Tibial artery (tissue), 4 donors: ENCODE data around the gene MYH14.

Experiments used
- DNase-seq, 2 donors: peaks; one replicate each; pipeline ENCODE4 v3.0.0-alpha.2; 2019
- H3K27ac ChIP-seq, 2 donors: fragments of 200-600 bp; sonication (generic) in 1 of 2; 1 replicate in 1 of 2; 2 replicates in 1 of 2; pipeline ENCODE4 v1.5.1; 2018 to 2019; ENCODE audit warnings: mild to moderate bottlenecking in 1 of 2
- H3K27me3 ChIP-seq, 2 donors: fragments of 200-600 bp; sonication (generic) in 1 of 2; one replicate each; pipeline versions ENCODE4 v1.5.1 to v1.6.0; 2016 to 2019
- H3K36me3 ChIP-seq, 3 donors: fragments of 200-600 bp; sonication (generic) in 2 of 3; one replicate each; pipeline ENCODE4 v1.5.1; 2016 to 2019; ENCODE audit warnings: mild to moderate bottlenecking in 2 of 3
- H3K4me1 ChIP-seq, 4 donors: fragments of 200-600 bp; sonication (generic) in 2 of 4; 1 replicate in 3 of 4; 2 replicates in 1 of 4; pipeline ENCODE4 v1.5.1; 2016 to 2019
- H3K4me3 ChIP-seq, 2 donors: fragments of 200-600 bp; sonication (generic) in 1 of 2; 1 replicate in 1 of 2; 2 replicates in 1 of 2; pipeline ENCODE4 v1.5.1; 2018 to 2019; ENCODE audit warnings: mild to moderate bottlenecking in 2 of 2
- H3K9me3 ChIP-seq, 3 donors: fragments of 200-600 bp; sonication (generic) in 1 of 3; one replicate each; pipeline ENCODE4 v1.5.1; 2016 to 2019
- intact Hi-C: fragments of 100-400 bp; cut with DNase I; formaldehyde crosslinking; loops from one replicate; pipeline ENCODE4 v1.15.0; 2023; ENCODE audit warnings: low total_unique reads
- TF ChIP-seq, protein P1 (sequence below), 2 experiments: fragments of 200-600 bp in 1 of 2; fragments of 450-650 bp in 1 of 2; IDR thresholded peaks; one replicate each; pipeline ENCODE4 v1.5.1; 2017 to 2019; ENCODE audit warnings: antibody characterized with exemption in 2 of 2, mild to moderate bottlenecking in 1 of 2, moderate library complexity in 1 of 2

Gene MYH14

GRCh38 chr19:50205681-50206138, 2.3 kb downstream of the MYH14 start:
- no peak overlapping the region for H3K4me3 ChIP-seq
- peaks cover 0 to 19% (median 9%) of the 10 kb centered on the region in 4 donors for H3K4me1 ChIP-seq
- H3K27me3 ChIP-seq, result peaks cover 0 to 51% of the 10 kb centered on the region in 2 donors
- H3K9me3 ChIP-seq, result no peaks in the 10 kb centered on the region
- no peak overlapping the region for H3K27ac ChIP-seq
- intact Hi-C loops, result no loop called here
- DNase-seq, result no peak
- TF ChIP-seq, protein P1, sequence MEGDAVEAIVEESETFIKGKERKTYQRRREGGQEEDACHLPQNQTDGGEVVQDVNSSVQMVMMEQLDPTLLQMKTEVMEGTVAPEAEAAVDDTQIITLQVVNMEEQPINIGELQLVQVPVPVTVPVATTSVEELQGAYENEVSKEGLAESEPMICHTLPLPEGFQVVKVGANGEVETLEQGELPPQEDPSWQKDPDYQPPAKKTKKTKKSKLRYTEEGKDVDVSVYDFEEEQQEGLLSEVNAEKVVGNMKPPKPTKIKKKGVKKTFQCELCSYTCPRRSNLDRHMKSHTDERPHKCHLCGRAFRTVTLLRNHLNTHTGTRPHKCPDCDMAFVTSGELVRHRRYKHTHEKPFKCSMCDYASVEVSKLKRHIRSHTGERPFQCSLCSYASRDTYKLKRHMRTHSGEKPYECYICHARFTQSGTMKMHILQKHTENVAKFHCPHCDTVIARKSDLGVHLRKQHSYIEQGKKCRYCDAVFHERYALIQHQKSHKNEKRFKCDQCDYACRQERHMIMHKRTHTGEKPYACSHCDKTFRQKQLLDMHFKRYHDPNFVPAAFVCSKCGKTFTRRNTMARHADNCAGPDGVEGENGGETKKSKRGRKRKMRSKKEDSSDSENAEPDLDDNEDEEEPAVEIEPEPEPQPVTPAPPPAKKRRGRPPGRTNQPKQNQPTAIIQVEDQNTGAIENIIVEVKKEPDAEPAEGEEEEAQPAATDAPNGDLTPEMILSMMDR (IDR thresholded peaks at IDR 0.05), result no peak
- H3K36me3 ChIP-seq, result peaks cover 0 to under 1% (median 0%) of the 10 kb centered on the region in 3 donors

DNA sequence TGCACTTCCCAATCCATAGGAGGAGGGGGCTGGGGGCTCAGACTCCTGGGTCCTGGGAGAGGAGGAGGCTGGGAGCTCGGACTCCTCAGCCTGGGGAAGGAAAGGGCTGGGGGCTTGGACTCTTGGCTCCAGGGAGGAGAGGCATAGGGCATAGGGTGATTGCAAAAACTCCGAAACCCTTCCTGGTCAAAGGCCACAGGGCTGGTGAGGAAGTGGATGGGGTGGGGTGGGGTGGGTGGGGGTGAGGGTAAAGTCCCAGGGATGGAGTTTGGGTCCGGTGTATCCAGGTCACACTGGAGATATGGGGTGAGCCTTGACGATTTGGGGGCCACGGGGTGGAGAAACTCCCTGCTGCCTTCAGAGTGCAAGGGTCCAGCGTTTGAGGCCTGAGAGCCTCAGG, 2.8 kb downstream of the MYH14 start:
- TF ChIP-seq, protein P1 (IDR thresholded peaks at IDR 0.05), result no peak

GRCh38 chr19:50207730-50208129, 4.3 kb downstream of the MYH14 start:
- H3K4me3 ChIP-seq, result no peak overlapping the region
- no peak for DNase-seq
- intact Hi-C loops, result no loop called here
- TF ChIP-seq, protein P1 (IDR thresholded peaks at IDR 0.05), result no peak
- H3K36me3 ChIP-seq, result peaks cover 0 to 13% (median 0%) of the 10 kb centered on the region in 3 donors
- no peak overlapping the region for H3K27ac ChIP-seq
- H3K27me3 ChIP-seq, result peaks cover 0 to 35% of the 10 kb centered on the region in 2 donors
- peaks cover 0 to 6% (median 3%) of the 10 kb centered on the region in 3 donors for H3K9me3 ChIP-seq
- H3K4me1 ChIP-seq, result peaks cover 0 to 19% (median 9%) of the 10 kb centered on the region in 4 donors

More for the DNA sequence above, 2.8 kb downstream of the MYH14 start:
- Histone ChIP-seq H3K4me1 (peaks cover 0 to 19% (median 9%) of the 10 kb centered on the region in 4 donors), H3K27me3 (peaks cover 0 to 48% of the 10 kb centered on the region in 2 donors), H3K4me3 (no peak overlapping the region), H3K27ac (no peak overlapping the region), H3K9me3 (peaks cover 0 to 3% (median 0%) of the 10 kb centered on the region in 3 donors), H3K36me3 (peaks cover 0 to 5% (median 0%) of the 10 kb centered on the region in 3 donors)
- no peak for DNase-seq
- intact Hi-C loops, result no loop called here

- intact Hi-C loops, result no loop called here
Measured at GRCh38 chr19:50209131-50209530, 5.7 kb downstream of the MYH14 start.

GRCh38 chr19:50210425-50210824, 7.0 kb downstream of the MYH14 start:
- TF ChIP-seq, protein P1 (IDR thresholded peaks at IDR 0.05), result no peak
- peaks cover 0 to 6% (median 3%) of the 10 kb centered on the region in 3 donors for H3K9me3 ChIP-seq
- peaks cover 0 to 15% of the 10 kb centered on the region in 2 donors for H3K27me3 ChIP-seq
- no peak for DNase-seq
- H3K36me3 ChIP-seq, result peaks cover 0 to 13% (median 0%) of the 10 kb centered on the region in 3 donors
- no peak overlapping the region for H3K27ac ChIP-seq
- peaks cover 0 to 4% (median 0%) of the 10 kb centered on the region in 4 donors for H3K4me1 ChIP-seq
- intact Hi-C loops, result no loop called here
- no peak overlapping the region for H3K4me3 ChIP-seq

More at GRCh38 chr19:50209131-50209530, 5.7 kb downstream of the MYH14 start:
- no peak for DNase-seq
- no peak overlapping the region for H3K27ac ChIP-seq
- peaks cover 0 to 8% (median 2%) of the 10 kb centered on the region in 4 donors for H3K4me1 ChIP-seq
- TF ChIP-seq, protein P1 (IDR thresholded peaks at IDR 0.05), result no peak
- H3K27me3 ChIP-seq, result peaks cover 0 to 22% of the 10 kb centered on the region in 2 donors
- H3K9me3 ChIP-seq, result peaks cover 0 to 6% (median 3%) of the 10 kb centered on the region in 3 donors
- H3K36me3 ChIP-seq, result peaks cover 0 to 13% (median 0%) of the 10 kb centered on the region in 3 donors
- H3K4me3 ChIP-seq, result no peak overlapping the region
